GM20000 (cell line): ENCODE data around the gene VAV2.

ENCODE experiments used
- DNase-seq: peaks from one replicate; pipeline ENCODE4 v3.0.0; 2012; ENCODE audit warnings: low spot score
- CTCF ChIP-seq: IDR thresholded peaks from 2 replicates; pipeline ENCODE4 v1.5.1; 2012; ENCODE audit warnings: mild to moderate bottlenecking, control low read depth; ENCODE audit errors: extremely low read depth, missing control alignments

The VAV2 gene

DNA sequence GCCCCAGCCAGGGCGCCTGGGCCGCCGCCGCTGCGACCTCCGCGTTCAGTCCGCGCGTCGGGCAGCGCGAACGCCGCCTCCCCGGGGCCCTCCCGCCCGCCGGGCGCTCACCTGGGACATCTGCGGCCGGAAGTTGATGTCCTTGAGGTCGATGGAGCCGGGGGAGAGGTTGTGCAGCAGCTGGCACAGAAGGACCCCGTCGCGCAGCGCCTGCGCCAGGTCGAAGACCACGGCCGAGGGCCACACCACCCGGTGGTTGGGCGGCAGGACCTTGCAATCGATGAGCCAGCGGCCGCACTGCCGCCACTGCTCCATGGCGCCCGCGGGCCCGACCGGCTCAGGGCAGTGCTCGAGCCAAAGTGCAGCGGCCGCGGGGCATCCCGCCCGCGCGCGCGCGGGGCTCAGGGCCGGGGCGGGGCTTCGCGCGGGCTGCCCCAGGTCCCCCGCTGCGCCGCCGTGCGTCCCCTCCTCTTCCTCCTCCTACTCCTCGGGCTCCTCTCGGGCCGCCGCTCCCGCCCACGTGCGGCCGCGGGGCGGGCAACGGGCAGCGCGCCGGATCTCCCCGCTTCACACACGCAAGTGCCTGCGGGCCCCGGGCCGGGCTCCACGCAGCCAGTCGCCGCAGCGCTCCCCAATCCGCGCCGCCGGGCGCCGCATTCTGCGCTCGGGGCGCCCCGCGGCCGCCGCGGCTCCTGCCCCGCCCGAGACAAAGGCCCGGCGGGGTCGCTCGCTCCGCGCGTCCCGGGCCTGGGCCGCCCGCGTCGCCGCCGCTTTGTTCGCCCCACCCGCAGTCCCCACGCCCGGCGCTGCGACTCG is at the start of gene VAV2:
Gene VAV2, minus strand, starts transcription at position 361 of the 816 bp plus-strand sequence. Its CDS starts 46 bp downstream, at position 315.
- DNase-seq, result peak; percentile 92
- TF ChIP-seq CTCF, result no peak

DNA sequence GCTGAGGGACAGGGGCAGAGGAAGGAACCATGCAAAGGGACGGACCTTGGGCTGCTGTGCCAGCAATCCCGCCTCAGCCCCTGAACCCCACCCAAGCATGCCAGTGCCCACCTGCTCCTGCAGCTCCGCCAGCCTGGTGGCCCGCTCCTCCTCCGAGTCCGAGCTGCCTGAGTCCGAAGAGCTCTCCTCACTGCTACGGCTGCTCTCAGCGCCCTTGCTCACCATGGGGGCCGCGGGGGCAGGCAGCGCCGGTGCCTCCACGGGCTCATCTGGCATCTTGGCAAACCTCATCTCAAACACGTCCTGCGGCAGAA is 49.5 kb upstream of the VAV2 start:
- no peak for DNase-seq

DNA sequence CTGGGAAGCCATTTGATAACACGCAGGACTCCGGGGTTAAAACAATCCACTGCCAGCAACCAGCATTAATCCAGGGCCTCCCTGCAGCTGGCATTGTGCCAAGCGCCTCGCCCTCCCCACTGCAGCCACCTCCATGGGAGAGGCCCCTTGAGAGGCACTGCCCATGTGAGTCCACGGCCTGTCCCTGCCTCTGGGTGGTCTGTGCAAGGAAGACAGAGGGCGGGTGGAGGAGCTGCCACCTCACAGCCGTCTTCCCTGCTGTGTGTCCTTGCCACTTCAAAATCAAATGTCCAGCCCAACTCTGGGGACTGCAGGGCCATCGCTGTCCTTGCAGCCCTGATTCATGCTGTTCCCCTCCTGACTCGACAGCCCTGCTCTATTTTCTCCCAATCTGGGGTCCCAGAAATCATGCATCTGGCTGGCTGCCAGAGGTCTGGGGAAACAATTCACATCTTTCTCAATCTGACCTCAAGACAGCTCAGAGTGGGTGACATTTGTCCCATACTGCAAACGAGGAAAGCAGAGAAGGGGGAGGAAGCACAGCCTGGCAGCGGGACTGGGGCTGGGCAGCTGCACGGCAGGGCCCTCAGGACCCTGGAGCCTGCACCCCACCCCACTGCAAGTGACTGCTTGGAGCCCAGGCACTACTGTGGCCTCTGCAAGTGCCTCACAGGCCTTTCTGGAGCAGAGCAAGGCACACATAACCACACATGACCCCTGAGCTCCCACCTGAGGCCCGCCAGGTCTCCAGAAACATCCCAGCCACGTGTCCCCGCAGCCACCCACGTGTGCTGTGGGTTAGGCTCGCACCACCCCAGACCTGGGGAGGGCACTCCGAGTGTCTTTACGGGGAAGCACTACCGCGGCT is 48.9 kb upstream of the VAV2 start:
- no peak for TF ChIP-seq CTCF
- no peak for DNase-seq

More for the DNA sequence above, 49.5 kb upstream of the VAV2 start:
- TF ChIP-seq CTCF, result no peak

GRCh38 chr9:134040176-134040565 is 48.0 kb upstream of the VAV2 start:
- TF ChIP-seq CTCF, result no peak

DNA sequence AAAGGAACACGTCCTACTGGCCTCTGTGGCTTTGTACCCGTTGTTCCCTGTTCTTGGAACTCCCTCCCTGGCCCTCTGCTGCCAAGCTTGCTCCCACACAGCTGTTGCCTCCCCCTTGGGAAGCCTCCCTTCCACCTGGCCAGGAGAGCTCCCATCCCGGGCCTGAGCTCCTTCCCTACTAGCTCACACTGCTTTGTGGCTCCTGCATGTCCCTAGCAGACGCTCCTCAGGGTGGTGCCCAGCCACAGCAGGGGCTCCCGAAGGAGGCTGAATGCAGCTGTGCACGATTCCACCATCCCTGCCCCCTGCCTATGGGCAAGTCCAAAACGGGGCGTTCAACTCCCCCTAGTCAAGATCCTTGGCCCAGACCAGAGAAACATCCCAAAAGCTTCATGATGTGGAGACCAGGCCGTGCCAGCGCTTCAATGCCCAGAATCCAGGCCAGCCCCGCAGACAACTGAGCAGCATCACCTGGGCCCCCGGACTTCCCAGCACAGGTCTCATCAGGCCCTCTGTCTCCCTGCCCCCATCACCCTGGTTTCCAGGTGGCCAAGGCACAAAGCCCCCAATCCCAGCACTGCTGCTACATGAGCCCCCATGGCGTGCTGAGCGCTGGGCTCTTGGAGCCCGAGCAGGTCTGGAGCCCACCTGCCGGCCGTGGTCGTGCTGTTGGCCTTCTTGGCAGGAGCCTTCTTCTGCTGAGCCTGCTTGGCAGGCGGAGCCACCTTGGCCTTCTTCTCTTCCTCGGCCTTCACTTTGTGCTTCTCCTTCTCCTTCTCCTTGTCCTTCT is 47.5 kb upstream of the VAV2 start:
- no peak for DNase-seq
- TF ChIP-seq CTCF, result no peak

More at GRCh38 chr9:134040176-134040565, 48.0 kb upstream of the VAV2 start:
- DNase-seq, result no peak

DNA sequence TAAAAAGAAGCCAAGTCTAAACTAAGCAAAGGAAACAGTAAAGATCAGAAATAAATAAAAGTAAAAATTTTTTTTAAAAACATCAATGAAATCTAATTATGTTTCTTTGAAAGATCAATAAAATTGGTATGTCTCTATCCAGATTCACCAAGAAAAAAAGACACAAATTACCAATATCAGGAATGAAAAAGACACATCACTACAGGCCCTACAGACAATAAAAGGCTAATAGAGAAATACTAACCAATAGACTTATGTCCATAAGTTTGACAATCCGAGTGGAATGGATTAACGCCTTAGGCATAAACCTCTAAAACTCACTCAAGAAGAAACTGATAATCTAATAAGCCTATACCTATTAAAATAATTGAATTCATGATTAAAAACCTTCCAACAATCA is 45.5 kb upstream of the VAV2 start:
- no peak for TF ChIP-seq CTCF
- DNase-seq, result no peak
